Endothelial cell of umbilical vein (primary cell): ENCODE data around the gene PAX1. TPM values are rescaled to one million over a fixed set of nuclear protein-coding genes. Genes with fewer than 3 reads are reported as not detected.

ENCODE experiments used
- Bru-seq: library from RNA; stranded (reverse); fragments of 400-500 nt; gene quantifications from one replicate; lab custom pipeline; 2021; lab: Mats Ljungman, UMichigan
- BruChase-seq, 2 experiments: library from RNA; stranded (reverse); fragments of 400-500 nt; gene quantifications; one replicate each; lab custom pipeline; 2021; lab: Mats Ljungman, UMichigan
- BruUV-seq: library from RNA; stranded (reverse); fragments of 400-500 nt; replicated peaks from 2 replicates; lab custom pipeline; 2021; lab: Mats Ljungman, UMichigan
- CTCF ChIA-PET: fragments of 300-600, 350-600 bp; sonication (Branson Sonifier 250); formaldehyde crosslinking; loops from one replicate; lab custom pipeline; 2021; ENCODE audit warnings: antibody characterized with exemption, inconsistent platforms; lab: Charles Lee
- POLR2A ChIA-PET: fragments of 300-600, 350-600 bp; sonication (Branson Sonifier 250); formaldehyde crosslinking; loops from one replicate; lab custom pipeline; 2021; ENCODE audit warnings: antibody characterized with exemption, inconsistent platforms; lab: Charles Lee
- DNase-seq: peaks from one replicate; pipeline ENCODE4 v3.0.0-alpha.2; 2011; ENCODE audit warnings: low read depth, low spot score
- FAIRE-seq: peaks from 2 replicates; lab custom pipeline; 2011; peaks lifted over from hg19 to GRCh38; lab: Jason Lieb, UNC
- H2AFZ ChIP-seq: 2 replicates; pipeline ENCODE4 v1.6.0; 2012; ENCODE audit warnings: low read depth, low read length, control low read depth, inconsistent platforms
- H3K27ac ChIP-seq: 2 replicates; pipeline ENCODE4 v1.5.1; 2011; ENCODE audit warnings: low read depth, mild to moderate bottlenecking, control low read depth, low read length, moderate library complexity; ENCODE audit not compliant: insufficient read depth
- H3K27me3 ChIP-seq, 2 experiments: 2 replicates each; pipeline versions ENCODE4 v1.6.0 to v1.6.1; 2011; ENCODE audit warnings: low read length in 2 of 2, mixed read lengths in 1 of 2; ENCODE audit not compliant: control insufficient read depth in 2 of 2, insufficient read depth in 2 of 2
- H3K36me3 ChIP-seq, 2 experiments: 2 replicates in 1 of 2; 3 replicates in 1 of 2; pipeline ENCODE4 v1.5.1; 2011; ENCODE audit warnings: low read length in 2 of 2, mild to moderate bottlenecking in 1 of 2, moderate library complexity in 1 of 2; ENCODE audit not compliant: control insufficient read depth in 2 of 2, insufficient read depth in 2 of 2; ENCODE audit errors: extremely low read depth in 1 of 2
- H3K4me1 ChIP-seq: 3 replicates; pipeline ENCODE4 v1.5.1; 2011; ENCODE audit warnings: mild to moderate bottlenecking, low read length; ENCODE audit not compliant: control insufficient read depth, insufficient read depth; ENCODE audit errors: extremely low read depth
- H3K4me2 ChIP-seq: 2 replicates; pipeline ENCODE4 v1.6.1; 2011; ENCODE audit warnings: low read length, control low read depth, mixed read lengths; ENCODE audit not compliant: insufficient read depth
- H3K4me3 ChIP-seq, 3 experiments: fragments of 200-600 bp in 1 of 3; sonication (generic), shearing (Covaris generic) in 1 of 3; replicated peaks in 1 of 3; 2 replicates each; pipeline ENCODE4 v1.5.1; 2011 to 2016; ENCODE audit warnings: control low read depth in 3 of 3, low read length in 3 of 3, mild to moderate bottlenecking in 2 of 3, inconsistent platforms in 1 of 3, low read depth in 1 of 3, moderate library complexity in 1 of 3; ENCODE audit not compliant: insufficient read depth in 1 of 3
- H3K79me2 ChIP-seq: 2 replicates; pipeline ENCODE4 v1.6.0; 2012; ENCODE audit warnings: low read length, inconsistent platforms; ENCODE audit not compliant: control insufficient read depth, insufficient read depth
- H3K9ac ChIP-seq: replicated peaks from 2 replicates; pipeline ENCODE3; 2011; ENCODE audit warnings: low read length, control low read depth; ENCODE audit not compliant: insufficient read depth; ENCODE audit errors: extremely low read depth
- H3K9me1 ChIP-seq: replicated peaks from 3 replicates; pipeline ENCODE4 v1.6.0; 2011; ENCODE audit warnings: mild to moderate bottlenecking, low read length; ENCODE audit not compliant: control insufficient read depth, insufficient read depth; ENCODE audit errors: extremely low read depth
- H3K9me3 ChIP-seq: replicated peaks from 2 replicates; pipeline ENCODE4 v1.5.1; 2012; ENCODE audit warnings: low read length, inconsistent platforms; ENCODE audit not compliant: control insufficient read depth, insufficient read depth
- H4K20me1 ChIP-seq: replicated peaks from 2 replicates; pipeline ENCODE3; 2011; ENCODE audit warnings: mild to moderate bottlenecking, low read length; ENCODE audit not compliant: control insufficient read depth, insufficient read depth; ENCODE audit errors: extremely low read depth
- EZH2 ChIP-seq: IDR thresholded peaks from 2 replicates; pipeline ENCODE4 v1.6.1; 2012; ENCODE audit warnings: borderline replicate concordance, low read depth, mild to moderate bottlenecking, moderate library complexity, low read length, inconsistent platforms; ENCODE audit not compliant: severe bottlenecking
- FOS ChIP-seq: IDR thresholded peaks from 2 replicates; pipeline ENCODE4 v1.6.1; 2011; ENCODE audit warnings: mild to moderate bottlenecking, low read length, moderate library complexity, borderline replicate concordance; ENCODE audit not compliant: insufficient read depth
- GATA2 ChIP-seq: IDR thresholded peaks from 2 replicates; pipeline ENCODE4 v1.7.0; 2011; ENCODE audit warnings: low read depth, mild to moderate bottlenecking, moderate library complexity, mixed read lengths, low read length; ENCODE audit not compliant: insufficient read length, insufficient read depth
- JUN ChIP-seq: IDR thresholded peaks from 2 replicates; pipeline ENCODE4 v1.6.1; 2011; ENCODE audit warnings: borderline replicate concordance, low read depth; ENCODE audit not compliant: insufficient read length, insufficient read depth
- MYC ChIP-seq: IDR thresholded peaks from one replicate; pipeline ENCODE4 v1.6.1; 2011; ENCODE audit warnings: mild to moderate bottlenecking, low read depth, low read length
- POLR2A ChIP-seq: IDR thresholded peaks from 2 replicates; pipeline ENCODE4 v1.6.1; 2012; ENCODE audit warnings: low read depth, mild to moderate bottlenecking, control low read depth, low read length
- POLR2AphosphoS5 ChIP-seq: IDR thresholded peaks from 2 replicates; pipeline ENCODE4 v1.6.1; 2012; ENCODE audit warnings: low read depth, mild to moderate bottlenecking, control low read depth, low read length, moderate library complexity; ENCODE audit not compliant: insufficient read depth
- dilution Hi-C: fragments of 300-500 bp; cut with MboI; formaldehyde crosslinking; loops from one replicate; pipeline ENCODE4 v1.15.0; 2019; ENCODE audit warnings: low sequenced_read_pairs; ENCODE audit not compliant: extremely low pct_ligation_motif_present
- intact Hi-C: fragments of 100-400 bp; cut with micrococcal nuclease; formaldehyde crosslinking; loops from one replicate; pipeline ENCODE4 v1.10.0; 2022
- long read RNA-seq: library from polyadenylated mRNA; stranded (forward); transcript quantifications from one replicate; pipeline ENCODE4 v2.0.0, GENCODE V29; 2021
- polyA minus RNA-seq, 3 experiments: library from RNA; depleted of rRNA, polyadenylated mRNA; stranded (reverse); fragments of >200 nt; gene quantifications; 1 replicate in 1 of 3; 2 replicates in 2 of 3; pipeline ENCODE4 v1.2.3, GENCODE V29; 2011
- polyA plus RNA-seq, 4 experiments: library from polyadenylated mRNA; depleted of rRNA in 3 of 4; stranded (reverse) in 3 of 4; unstranded in 1 of 4; fragments of >200 nt; gene quantifications; 2 replicates each; pipeline versions ENCODE4 v1.2.1 to v1.2.3, GENCODE V29; 2011 to 2012; ENCODE audit warnings: missing spikeins in 1 of 4
- total RNA-seq: library from RNA; stranded (reverse); gene quantifications from 2 replicates; pipeline ENCODE4 v1.2.3, GENCODE V29; 2021
- TF ChIP-seq, protein P1 (sequence below), 2 donors: IDR thresholded peaks; 1 replicate in 1 of 2; 2 replicates in 1 of 2; pipeline ENCODE4 v1.5.1; 2011; ENCODE audit warnings: low read length in 2 of 2, mild to moderate bottlenecking in 2 of 2, moderate library complexity in 2 of 2, control low read depth in 1 of 2, inconsistent platforms in 1 of 2, low read depth in 1 of 2; ENCODE audit not compliant: insufficient read depth in 1 of 2; ENCODE audit errors: extremely low read depth in 1 of 2
- TF ChIP-seq, protein P2 (sequence below): IDR thresholded peaks from 2 replicates; pipeline ENCODE4 v1.6.1; 2011; ENCODE audit not compliant: insufficient read depth, insufficient read length

The PAX1 gene
- total RNA-seq, result not detected in 2 replicates
- not detected in 2 replicates for polyA plus RNA-seq
- not detected in 2 replicates for polyA plus RNA-seq (2011; cell fraction: cytosol; rRNA removed)
- not detected in 2 replicates for polyA plus RNA-seq (2011; cell fraction: nucleus; rRNA removed)
- polyA plus RNA-seq (2012), result not detected in 2 replicates
- not detected in 2 replicates for polyA minus RNA-seq
- not detected for polyA minus RNA-seq (2011; cell fraction: cytosol; rRNA and poly(A)+ RNA removed)
- polyA minus RNA-seq (2011; cell fraction: nucleus; rRNA and poly(A)+ RNA removed), result not detected in 2 replicates
- Bru-seq, nascent RNA, result not detected
- not detected for BruChase-seq, experiment 1, labeled RNA remaining after a 6-hour chase
- BruChase-seq, experiment 2, labeled RNA remaining after a 2-hour chase, result not detected
- long read RNA-seq, result 0 reads

DNA sequence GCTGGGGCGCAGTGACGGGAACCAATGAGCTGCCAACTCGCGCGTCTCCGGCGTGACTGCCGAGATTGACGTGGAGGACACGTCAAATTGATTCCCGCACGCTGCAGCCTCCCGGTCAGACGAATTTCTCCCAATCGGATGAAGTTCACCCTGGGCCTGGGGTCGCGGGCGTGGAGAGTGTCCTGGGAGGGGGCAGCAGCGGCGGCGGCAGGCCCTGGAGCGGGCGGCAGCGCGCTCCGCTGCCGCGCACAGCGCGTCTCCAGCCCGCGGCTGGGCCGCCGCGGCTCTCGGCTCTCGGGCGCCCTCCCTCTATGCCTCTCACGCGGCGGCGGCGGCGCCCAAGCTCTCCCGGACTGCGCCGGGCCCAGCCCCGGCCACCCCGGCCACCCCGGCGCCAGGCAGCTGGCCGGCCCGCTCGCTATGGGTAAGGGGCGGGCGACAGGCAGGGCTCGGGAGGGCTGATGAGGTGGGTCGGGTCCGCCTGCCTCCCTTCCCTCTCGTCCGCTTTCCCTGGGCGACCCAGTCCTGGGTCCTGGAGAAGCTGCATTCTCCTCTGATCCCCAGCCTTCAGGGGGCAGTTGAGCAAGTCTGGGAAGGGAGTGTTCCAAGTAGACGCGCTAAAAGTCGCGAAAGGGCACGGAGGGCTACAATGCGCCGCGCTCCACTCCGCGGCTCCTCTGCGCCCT is at the start of gene PAX1:
PAX1 (plus strand) TSS at position 90 of the 686 bp plus-strand sequence; CDS start at position 139, 49 bp downstream.
- TF ChIP-seq JUN, result no peak
- TF ChIP-seq POLR2A, result no peak
- TF ChIP-seq MYC, result no peak
- TF ChIP-seq, protein P1, sequence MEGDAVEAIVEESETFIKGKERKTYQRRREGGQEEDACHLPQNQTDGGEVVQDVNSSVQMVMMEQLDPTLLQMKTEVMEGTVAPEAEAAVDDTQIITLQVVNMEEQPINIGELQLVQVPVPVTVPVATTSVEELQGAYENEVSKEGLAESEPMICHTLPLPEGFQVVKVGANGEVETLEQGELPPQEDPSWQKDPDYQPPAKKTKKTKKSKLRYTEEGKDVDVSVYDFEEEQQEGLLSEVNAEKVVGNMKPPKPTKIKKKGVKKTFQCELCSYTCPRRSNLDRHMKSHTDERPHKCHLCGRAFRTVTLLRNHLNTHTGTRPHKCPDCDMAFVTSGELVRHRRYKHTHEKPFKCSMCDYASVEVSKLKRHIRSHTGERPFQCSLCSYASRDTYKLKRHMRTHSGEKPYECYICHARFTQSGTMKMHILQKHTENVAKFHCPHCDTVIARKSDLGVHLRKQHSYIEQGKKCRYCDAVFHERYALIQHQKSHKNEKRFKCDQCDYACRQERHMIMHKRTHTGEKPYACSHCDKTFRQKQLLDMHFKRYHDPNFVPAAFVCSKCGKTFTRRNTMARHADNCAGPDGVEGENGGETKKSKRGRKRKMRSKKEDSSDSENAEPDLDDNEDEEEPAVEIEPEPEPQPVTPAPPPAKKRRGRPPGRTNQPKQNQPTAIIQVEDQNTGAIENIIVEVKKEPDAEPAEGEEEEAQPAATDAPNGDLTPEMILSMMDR (IDR thresholded peaks at IDR 0.05; ENCODE audit: extremely low read depth in 1 of 2, insufficient read depth in 1 of 2, low read depth in 1 of 2, low read length in 2 of 2), result no peak
- TF ChIP-seq, protein P2, sequence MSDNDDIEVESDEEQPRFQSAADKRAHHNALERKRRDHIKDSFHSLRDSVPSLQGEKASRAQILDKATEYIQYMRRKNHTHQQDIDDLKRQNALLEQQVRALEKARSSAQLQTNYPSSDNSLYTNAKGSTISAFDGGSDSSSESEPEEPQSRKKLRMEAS, result no peak
- no peak for TF ChIP-seq GATA2
- TF ChIP-seq FOS, result no peak
- TF ChIP-seq EZH2, result no peak
- TF ChIP-seq POLR2AphosphoS5, result no peak
- peaks cover 81 to 86% of the 10 kb centered on the region in 2 experiments for H3K27me3 ChIP-seq
- POLR2A ChIA-PET, result no interaction called here
- intact Hi-C loops, result no loop called here
- H2AFZ ChIP-seq, result no peak within 1 kb of the TSS
- BruUV-seq, result no TSS peak
- CTCF ChIA-PET, result interaction anchor here (7.3 kb wide), 1 partner anchor 12 kb away, joined by 71 read pairs; no protein-coding TSS in a partner anchor
- no peak within 1 kb of the TSS for H3K4me2 ChIP-seq
- H3K9me1 ChIP-seq, result no peaks in the 10 kb centered on the region
- FAIRE-seq, result no peak
- no peaks in the 10 kb centered on the region for H3K79me2 ChIP-seq
- H3K9ac ChIP-seq, result no peak within 1 kb of the TSS
- no peaks in the 10 kb centered on the region for H3K9me3 ChIP-seq
- no peaks in the 10 kb centered on the region for H3K4me1 ChIP-seq
- H3K27ac ChIP-seq, result no peak within 1 kb of the TSS
- no peaks in the 10 kb centered on the region for H4K20me1 ChIP-seq
- dilution Hi-C loops, result no loop called here
- no peak within 1 kb of the TSS for H3K4me3 ChIP-seq
- H3K36me3 ChIP-seq, result no peaks in the 10 kb centered on the region
- no peak for DNase-seq
